ENCODE results near the gene KLF11. TPM values are rescaled to one million over a fixed set of nuclear protein-coding genes. Genes with fewer than 3 reads are reported as not detected.

The KLF11 gene
- total RNA-seq, 1 donor, result 8.3 TPM

DNA sequence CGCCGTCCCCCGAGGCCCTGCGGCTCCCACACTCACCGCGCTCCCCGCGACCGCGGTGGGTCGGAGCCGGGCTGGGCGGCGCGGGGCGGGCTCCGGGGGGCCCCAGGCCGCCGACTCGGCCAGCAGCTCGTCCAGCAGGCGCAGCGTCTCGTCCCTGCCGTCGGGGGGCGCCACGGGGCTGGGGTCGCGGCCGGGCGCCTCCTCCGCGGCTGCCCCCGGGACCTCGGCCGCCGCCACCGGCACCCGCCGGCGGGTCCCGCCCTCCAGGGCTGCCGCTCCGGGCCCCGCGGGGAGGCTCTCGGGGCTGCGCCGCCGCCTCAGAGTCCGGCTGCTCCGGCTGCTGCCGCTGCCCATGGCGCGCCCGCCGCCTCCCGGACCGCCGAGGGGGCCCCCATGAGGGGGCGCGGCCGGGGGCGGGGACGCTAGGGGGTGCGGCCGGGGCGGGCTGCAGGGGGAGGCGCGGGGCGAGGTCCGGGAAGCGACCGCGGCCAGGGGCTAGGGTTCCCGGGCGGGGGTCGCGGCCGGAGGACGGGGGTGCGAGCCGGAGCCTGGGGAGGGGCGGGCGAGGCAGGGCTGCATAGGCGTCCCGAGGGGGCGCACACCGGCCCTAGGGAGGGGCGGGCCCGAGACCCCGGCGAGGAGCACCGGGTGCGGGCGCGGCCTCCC lies 36.7 kb downstream of the KLF11 start, which contains the start of gene CYS1:
Gene CYS1 (minus strand): TSS at position 542 of the 666 bp plus-strand sequence. CDS start 188 bp downstream, at position 354.
- Histone ChIP-seq H3K4me2 (ENCODE audit: insufficient read depth, low read length) (peak within 1 kb of the TSS; percentile 84), H3K27ac (ENCODE audit: low read depth, low read length) (no peak within 1 kb of the TSS), H3K4me1 (ENCODE audit: insufficient read depth, low read length) (peaks cover 7% of the 10 kb centered on the region), H3K79me2 (ENCODE audit: insufficient read depth, low read length) (no peaks in the 10 kb centered on the region), H4K20me1 (ENCODE audit: insufficient read depth, low read length) (no peaks in the 10 kb centered on the region), H3K9me3 (ENCODE audit: low read depth, low read length) (no peaks in the 10 kb centered on the region), H3K4me3 (ENCODE audit: insufficient read depth, low read length) (peak within 1 kb of the TSS; percentile 69), H2AFZ (ENCODE audit: low read length) (peak within 1 kb of the TSS; percentile 87), H3K36me3 (ENCODE audit: insufficient read depth, low read length) (no peaks in the 10 kb centered on the region), H3K27me3 (ENCODE audit: insufficient read depth, low read length) (peaks cover 66% of the 10 kb centered on the region)
- TF ChIP-seq, protein P1, sequence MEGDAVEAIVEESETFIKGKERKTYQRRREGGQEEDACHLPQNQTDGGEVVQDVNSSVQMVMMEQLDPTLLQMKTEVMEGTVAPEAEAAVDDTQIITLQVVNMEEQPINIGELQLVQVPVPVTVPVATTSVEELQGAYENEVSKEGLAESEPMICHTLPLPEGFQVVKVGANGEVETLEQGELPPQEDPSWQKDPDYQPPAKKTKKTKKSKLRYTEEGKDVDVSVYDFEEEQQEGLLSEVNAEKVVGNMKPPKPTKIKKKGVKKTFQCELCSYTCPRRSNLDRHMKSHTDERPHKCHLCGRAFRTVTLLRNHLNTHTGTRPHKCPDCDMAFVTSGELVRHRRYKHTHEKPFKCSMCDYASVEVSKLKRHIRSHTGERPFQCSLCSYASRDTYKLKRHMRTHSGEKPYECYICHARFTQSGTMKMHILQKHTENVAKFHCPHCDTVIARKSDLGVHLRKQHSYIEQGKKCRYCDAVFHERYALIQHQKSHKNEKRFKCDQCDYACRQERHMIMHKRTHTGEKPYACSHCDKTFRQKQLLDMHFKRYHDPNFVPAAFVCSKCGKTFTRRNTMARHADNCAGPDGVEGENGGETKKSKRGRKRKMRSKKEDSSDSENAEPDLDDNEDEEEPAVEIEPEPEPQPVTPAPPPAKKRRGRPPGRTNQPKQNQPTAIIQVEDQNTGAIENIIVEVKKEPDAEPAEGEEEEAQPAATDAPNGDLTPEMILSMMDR (IDR thresholded peaks at IDR 0.05; ENCODE audit: extremely low read depth, low read depth, low read length), result no peak
- DNase-seq (ENCODE audit: insufficient read length, low spot score, missing footprints), result peak; percentile 92

DNA sequence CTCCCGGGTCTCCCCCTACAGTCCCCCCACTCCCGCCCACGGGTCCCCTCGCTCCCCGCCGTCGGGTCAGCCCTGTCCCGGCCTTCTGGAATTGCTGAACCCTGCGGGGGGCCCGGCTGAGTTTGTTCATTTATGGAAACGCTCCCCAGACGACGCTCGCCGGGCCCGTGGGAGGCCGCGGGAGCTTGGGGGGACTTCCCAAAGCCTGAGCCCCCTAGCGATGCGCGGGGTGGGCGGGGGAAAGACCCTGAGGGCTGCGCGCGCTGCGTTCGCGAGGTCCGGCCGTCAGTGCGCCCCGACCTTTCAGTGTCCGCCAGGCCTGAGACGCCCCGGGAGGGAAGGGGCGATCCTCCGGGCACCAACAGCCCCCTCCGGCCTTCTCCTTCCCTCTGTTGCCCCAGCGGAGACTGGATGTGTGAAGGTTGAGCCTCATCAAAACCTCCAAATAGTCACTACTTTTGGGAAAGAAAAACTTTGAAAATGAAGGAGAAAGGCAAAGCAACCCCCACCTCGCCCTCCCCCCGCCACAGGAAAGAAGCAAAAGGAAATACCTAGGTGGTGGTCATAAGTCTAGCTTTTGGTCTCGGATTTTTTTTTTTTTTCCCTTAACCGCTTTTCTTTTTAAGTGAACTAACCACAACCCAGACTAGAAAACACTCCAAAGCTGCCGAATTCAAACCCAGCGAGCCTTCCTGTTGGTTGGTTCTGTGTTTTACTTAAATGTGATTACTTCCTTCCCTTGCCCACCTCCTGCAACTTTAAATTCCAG lies 37.4 kb downstream of the KLF11 start:
- Histone ChIP-seq H2AFZ (ENCODE audit: low read length) (no peak overlapping the region), H3K27ac (ENCODE audit: low read depth, low read length) (no peak overlapping the region), H3K27me3 (ENCODE audit: insufficient read depth, low read length) (peaks cover 73% of the 10 kb centered on the region), H3K9me3 (ENCODE audit: low read depth, low read length) (no peaks in the 10 kb centered on the region), H4K20me1 (ENCODE audit: insufficient read depth, low read length) (no peaks in the 10 kb centered on the region), H3K4me1 (ENCODE audit: insufficient read depth, low read length) (peaks cover 7% of the 10 kb centered on the region), H3K4me2 (ENCODE audit: insufficient read depth, low read length) (peak overlapping the region; percentile 23), H3K36me3 (ENCODE audit: insufficient read depth, low read length) (no peaks in the 10 kb centered on the region), H3K4me3 (ENCODE audit: insufficient read depth, low read length) (no peak overlapping the region), H3K79me2 (ENCODE audit: insufficient read depth, low read length) (no peaks in the 10 kb centered on the region)
- peak; percentile 88 for DNase-seq (ENCODE audit: insufficient read length, low spot score, missing footprints)
- TF ChIP-seq, protein P1 (IDR thresholded peaks at IDR 0.05; ENCODE audit: extremely low read depth, low read depth, low read length), result no peak

DNA sequence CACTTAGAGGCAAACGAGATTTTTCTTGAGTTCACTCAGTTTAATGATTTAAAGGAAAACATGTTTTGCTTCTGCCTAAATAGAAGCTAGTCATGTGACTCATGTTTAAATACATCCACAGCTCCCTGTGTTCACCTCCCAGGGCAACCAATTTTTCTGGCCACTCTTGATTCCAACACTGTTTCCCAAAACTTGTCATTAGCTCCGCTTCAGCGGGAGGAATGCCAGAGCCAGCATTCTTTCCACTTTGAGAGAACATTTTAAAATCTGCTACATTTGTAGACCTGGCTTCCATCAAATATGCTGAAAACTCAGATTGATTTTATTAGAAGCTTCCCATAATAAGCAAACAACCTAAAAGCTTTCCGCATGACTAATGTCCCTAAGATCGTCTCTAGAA lies 39.7 kb downstream of the KLF11 start:
- Histone ChIP-seq H3K27ac (ENCODE audit: low read depth, low read length) (no peak overlapping the region), H3K79me2 (ENCODE audit: insufficient read depth, low read length) (no peaks in the 10 kb centered on the region), H3K4me1 (ENCODE audit: insufficient read depth, low read length) (peaks cover 7% of the 10 kb centered on the region), H4K20me1 (ENCODE audit: insufficient read depth, low read length) (no peaks in the 10 kb centered on the region), H3K4me2 (ENCODE audit: insufficient read depth, low read length) (no peak overlapping the region), H3K9me3 (ENCODE audit: low read depth, low read length) (no peaks in the 10 kb centered on the region), H3K27me3 (ENCODE audit: insufficient read depth, low read length) (peaks cover 71% of the 10 kb centered on the region), H3K36me3 (ENCODE audit: insufficient read depth, low read length) (no peaks in the 10 kb centered on the region), H2AFZ (ENCODE audit: low read length) (no peak overlapping the region), H3K4me3 (ENCODE audit: insufficient read depth, low read length) (no peak overlapping the region)
- TF ChIP-seq, protein P1 (IDR thresholded peaks at IDR 0.05; ENCODE audit: extremely low read depth, low read depth, low read length), result no peak
- peak; percentile 59 for DNase-seq (ENCODE audit: insufficient read length, low spot score, missing footprints)

DNA sequence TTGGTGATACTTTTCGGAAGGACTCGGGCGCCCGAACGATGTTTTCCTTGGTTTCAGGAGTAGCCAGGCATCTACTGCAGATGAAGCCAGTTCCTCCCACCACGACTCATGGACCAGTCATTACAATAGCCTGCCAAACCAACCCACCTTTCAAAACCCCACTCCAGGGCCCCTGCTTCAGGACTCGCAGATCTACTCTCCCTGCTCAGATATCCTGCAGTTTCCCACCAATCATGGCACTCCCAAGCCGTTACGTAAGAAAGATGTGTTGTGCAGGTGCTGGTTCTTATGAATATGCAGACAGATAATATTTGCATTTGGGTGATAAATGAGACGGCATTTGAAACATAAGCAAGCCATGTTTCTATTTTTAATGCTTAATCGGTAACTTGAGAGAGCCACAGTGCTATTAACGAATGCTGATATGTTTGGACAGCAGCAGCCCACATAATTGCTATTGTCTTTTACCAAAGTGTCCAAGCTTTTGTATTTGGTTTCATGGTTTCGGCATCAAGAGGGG lies 40.4 kb downstream of the KLF11 start:
- no peaks in the 10 kb centered on the region for H3K9me3 ChIP-seq (ENCODE audit: low read depth, low read length)
- TF ChIP-seq, protein P1 (IDR thresholded peaks at IDR 0.05; ENCODE audit: extremely low read depth, low read depth, low read length), result no peak
- DNase-seq (ENCODE audit: insufficient read length, low spot score, missing footprints), result peak; percentile 13
- no peak overlapping the region for H3K4me2 ChIP-seq (ENCODE audit: insufficient read depth, low read length)
- H3K27me3 ChIP-seq (ENCODE audit: insufficient read depth, low read length), result peaks cover 66% of the 10 kb centered on the region
- H2AFZ ChIP-seq (ENCODE audit: low read length), result no peak overlapping the region
- H3K36me3 ChIP-seq (ENCODE audit: insufficient read depth, low read length), result no peaks in the 10 kb centered on the region
- no peak overlapping the region for H3K27ac ChIP-seq (ENCODE audit: low read depth, low read length)
- no peaks in the 10 kb centered on the region for H3K79me2 ChIP-seq (ENCODE audit: insufficient read depth, low read length)
- H3K4me3 ChIP-seq (ENCODE audit: insufficient read depth, low read length), result no peak overlapping the region
- H3K4me1 ChIP-seq (ENCODE audit: insufficient read depth, low read length), result peaks cover 2% of the 10 kb centered on the region
- H4K20me1 ChIP-seq (ENCODE audit: insufficient read depth, low read length), result no peaks in the 10 kb centered on the region

Data from osteoblast (primary cell).